A375 (cell line): ENCODE results near the gene SV2C. TPM values are rescaled to one million over a fixed set of nuclear protein-coding genes. Genes with fewer than 3 reads are reported as not detected.

Source experiments
- small RNA-seq: library from RNA; depleted of rRNA; stranded (forward); fragments of <200 nt; gene quantifications from one replicate; pipeline ENCODE3, GENCODE V24; 2014
- total RNA-seq: library from RNA; depleted of rRNA; stranded (reverse); fragments of >200 nt; shearing (Covaris generic); gene quantifications from 2 replicates; pipeline ENCODE4 v1.2.3, GENCODE V29; 2014; rRNA removed

SV2C gene
- total RNA-seq, result not detected in 2 replicates

GRCh38 chr5:76082772-76083554, at the start of gene SV2C:
Gene SV2C, plus strand, starts transcription at chr5:76083383. Its CDS starts 48,368 bp downstream, at chr5:76131751.

GRCh38 chr5:76402886-76403765, 319.9 kb downstream of the SV2C start, which contains the start of gene IQGAP2:
Gene IQGAP2, plus strand, starts transcription at chr5:76403285. Its CDS starts 261 bp downstream, at chr5:76403546.

Small RNA genes within 50 kb of the gene (small RNA-seq; reads per million reads assigned to genes)
- gene AC113404.2, result not detected
- gene RNA5SP186, result not detected
